HepG2 (cell line): ENCODE data around the gene SYNE3. TPM values are rescaled to one million over a fixed set of nuclear protein-coding genes. Genes with fewer than 3 reads are reported as not detected.

ENCODE experiments used
- ATF7-NPFF ChIP-seq: sonication (generic); formaldehyde crosslinking; IDR thresholded peaks from 2 replicates; pipeline ENCODE4 v1.8.1; 2023; ENCODE audit warnings: mild to moderate bottlenecking, low read depth, missing genetic modification reagents, moderate library complexity
- BHLHE40 ChIP-seq: IDR thresholded peaks from 2 replicates; pipeline ENCODE4 v1.6.1; 2011; ENCODE audit warnings: low read length, improper control_type of control experiment
- POLR2A ChIP-seq, 2 experiments: IDR thresholded peaks; 2 replicates each; pipeline ENCODE4 v1.6.1; 2011; ENCODE audit warnings: low read depth in 2 of 2, low read length in 2 of 2, mild to moderate bottlenecking in 1 of 2, moderate library complexity in 1 of 2; ENCODE audit not compliant: insufficient read depth in 1 of 2
- POLR2G ChIP-seq: fragments of 200-400 bp; formaldehyde crosslinking; IDR thresholded peaks from 2 replicates; pipeline ENCODE4 v1.6.1; 2018; ENCODE audit warnings: mild to moderate bottlenecking, low read depth, low read length, moderate library complexity
- TBX3 ChIP-seq: fragments of 450-650 bp; IDR thresholded peaks from 2 replicates; pipeline ENCODE4 v1.6.1; 2017; ENCODE audit warnings: antibody characterized with exemption, mild to moderate bottlenecking, inconsistent platforms, borderline replicate concordance
- ZNF207 ChIP-seq: fragments of 450-650 bp; IDR thresholded peaks from 2 replicates; pipeline ENCODE4 v1.6.1; 2016; ENCODE audit warnings: antibody characterized with exemption, borderline replicate concordance
- ZNF331 ChIP-seq: sonication (generic); formaldehyde crosslinking; IDR thresholded peaks from 2 replicates; pipeline ENCODE4 v1.4.0; 2020; ENCODE audit warnings: missing genetic modification reagents
- polyA plus RNA-seq, 8 experiments: library from polyadenylated mRNA; depleted of rRNA in 3 of 8; stranded (reverse) in 7 of 8; unstranded in 1 of 8; fragments of >200 nt; fragmentation: Illumina TruSeq in 4 of 8; extraction: Trizol in 4 of 8; gene quantifications; 2 replicates each; pipeline versions ENCODE4 v1.2.1 to v1.2.3, GENCODE V29; 2011 to 2016; ENCODE audit warnings: low read depth in 4 of 8, missing spikeins in 1 of 8, mixed read lengths in 1 of 8; ENCODE audit not compliant: insufficient read depth in 1 of 8
- total RNA-seq, 5 experiments: library from RNA; depleted of rRNA; stranded (reverse); fragments of >200 nt; fragmentation: Illumina TruSeq; extraction: Trizol; gene quantifications; 2 replicates each; pipeline ENCODE4 v1.2.3, GENCODE V29; 2016; ENCODE audit warnings: low read depth in 1 of 5
- TF ChIP-seq, protein P1 (sequence below): sonication (generic); formaldehyde crosslinking; IDR thresholded peaks from 2 replicates; pipeline ENCODE4 v1.5.0; 2020; ENCODE audit warnings: mild to moderate bottlenecking, missing genetic modification reagents, borderline replicate concordance
- TF ChIP-seq, protein P2 (sequence below): sonication (generic); formaldehyde crosslinking; conservative IDR thresholded peaks from 2 replicates; pipeline ENCODE4 v1.4.0; 2020; ENCODE audit warnings: missing genetic modification reagents
- TF ChIP-seq, protein P3 (sequence below): sonication (generic); formaldehyde crosslinking; IDR thresholded peaks from 2 replicates; pipeline ENCODE4 v1.8.0; 2022; ENCODE audit warnings: mild to moderate bottlenecking, missing genetic modification reagents; ENCODE audit not compliant: insufficient replicate concordance
- TF ChIP-seq, protein P4 (sequence below): sonication (generic); formaldehyde crosslinking; IDR thresholded peaks from 2 replicates; pipeline ENCODE4 v1.4.0; 2020; ENCODE audit warnings: missing genetic modification reagents
- TF ChIP-seq, protein P5 (sequence below): sonication (generic); formaldehyde crosslinking; IDR thresholded peaks from 2 replicates; pipeline ENCODE4 v1.9.0; 2021; ENCODE audit warnings: missing genetic modification reagents, borderline replicate concordance

Gene SYNE3
- total and polyA plus RNA-seq, 2 of the 13 experiments (the other 11 are each of a cell fraction or from before 2014, with no cell fraction given), result 7.8 to 8.0 TPM

DNA sequence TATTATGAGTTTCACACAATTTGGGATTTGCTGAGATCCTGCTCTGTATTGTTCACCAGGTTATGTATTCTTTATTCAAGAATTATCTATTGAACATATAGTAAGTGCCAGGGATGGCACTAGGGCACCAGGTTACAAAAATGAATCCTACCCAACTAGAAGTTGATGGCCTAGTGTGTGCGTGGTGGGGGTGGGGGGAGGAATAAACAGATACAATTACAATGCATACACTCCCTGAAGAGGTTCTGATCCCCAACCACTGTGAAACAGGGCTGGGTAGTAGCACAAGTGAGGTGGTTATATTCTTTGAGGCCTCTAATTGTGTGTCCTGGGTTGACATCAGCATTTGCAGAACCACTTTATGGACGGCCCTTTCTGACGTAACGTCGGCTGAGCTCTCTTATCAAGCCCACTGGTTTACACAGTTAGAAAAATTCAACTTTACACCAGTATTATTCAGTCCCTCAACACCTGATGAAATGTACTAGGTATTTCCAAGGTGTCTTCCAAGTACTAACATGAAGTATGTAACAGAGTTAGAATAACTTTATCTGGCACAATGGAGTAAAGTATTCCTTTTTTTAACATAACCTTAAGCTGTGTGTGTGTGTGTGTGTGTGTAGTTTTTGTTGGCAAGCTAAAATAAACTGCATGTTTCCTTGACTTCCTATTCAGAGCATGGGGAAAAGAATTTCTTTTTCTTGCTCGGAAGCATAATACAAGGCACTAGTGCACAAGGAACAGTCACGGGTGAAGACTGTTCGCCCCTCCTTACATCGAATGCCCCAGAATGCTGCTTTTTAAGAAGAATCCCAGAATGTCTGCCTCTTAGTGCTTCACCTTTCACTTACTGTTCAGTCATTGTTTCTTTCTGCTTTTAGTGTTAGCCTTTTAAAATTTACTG is 10.3 kb upstream of the SYNE3 start (continued):
- TF ChIP-seq, protein P1, sequence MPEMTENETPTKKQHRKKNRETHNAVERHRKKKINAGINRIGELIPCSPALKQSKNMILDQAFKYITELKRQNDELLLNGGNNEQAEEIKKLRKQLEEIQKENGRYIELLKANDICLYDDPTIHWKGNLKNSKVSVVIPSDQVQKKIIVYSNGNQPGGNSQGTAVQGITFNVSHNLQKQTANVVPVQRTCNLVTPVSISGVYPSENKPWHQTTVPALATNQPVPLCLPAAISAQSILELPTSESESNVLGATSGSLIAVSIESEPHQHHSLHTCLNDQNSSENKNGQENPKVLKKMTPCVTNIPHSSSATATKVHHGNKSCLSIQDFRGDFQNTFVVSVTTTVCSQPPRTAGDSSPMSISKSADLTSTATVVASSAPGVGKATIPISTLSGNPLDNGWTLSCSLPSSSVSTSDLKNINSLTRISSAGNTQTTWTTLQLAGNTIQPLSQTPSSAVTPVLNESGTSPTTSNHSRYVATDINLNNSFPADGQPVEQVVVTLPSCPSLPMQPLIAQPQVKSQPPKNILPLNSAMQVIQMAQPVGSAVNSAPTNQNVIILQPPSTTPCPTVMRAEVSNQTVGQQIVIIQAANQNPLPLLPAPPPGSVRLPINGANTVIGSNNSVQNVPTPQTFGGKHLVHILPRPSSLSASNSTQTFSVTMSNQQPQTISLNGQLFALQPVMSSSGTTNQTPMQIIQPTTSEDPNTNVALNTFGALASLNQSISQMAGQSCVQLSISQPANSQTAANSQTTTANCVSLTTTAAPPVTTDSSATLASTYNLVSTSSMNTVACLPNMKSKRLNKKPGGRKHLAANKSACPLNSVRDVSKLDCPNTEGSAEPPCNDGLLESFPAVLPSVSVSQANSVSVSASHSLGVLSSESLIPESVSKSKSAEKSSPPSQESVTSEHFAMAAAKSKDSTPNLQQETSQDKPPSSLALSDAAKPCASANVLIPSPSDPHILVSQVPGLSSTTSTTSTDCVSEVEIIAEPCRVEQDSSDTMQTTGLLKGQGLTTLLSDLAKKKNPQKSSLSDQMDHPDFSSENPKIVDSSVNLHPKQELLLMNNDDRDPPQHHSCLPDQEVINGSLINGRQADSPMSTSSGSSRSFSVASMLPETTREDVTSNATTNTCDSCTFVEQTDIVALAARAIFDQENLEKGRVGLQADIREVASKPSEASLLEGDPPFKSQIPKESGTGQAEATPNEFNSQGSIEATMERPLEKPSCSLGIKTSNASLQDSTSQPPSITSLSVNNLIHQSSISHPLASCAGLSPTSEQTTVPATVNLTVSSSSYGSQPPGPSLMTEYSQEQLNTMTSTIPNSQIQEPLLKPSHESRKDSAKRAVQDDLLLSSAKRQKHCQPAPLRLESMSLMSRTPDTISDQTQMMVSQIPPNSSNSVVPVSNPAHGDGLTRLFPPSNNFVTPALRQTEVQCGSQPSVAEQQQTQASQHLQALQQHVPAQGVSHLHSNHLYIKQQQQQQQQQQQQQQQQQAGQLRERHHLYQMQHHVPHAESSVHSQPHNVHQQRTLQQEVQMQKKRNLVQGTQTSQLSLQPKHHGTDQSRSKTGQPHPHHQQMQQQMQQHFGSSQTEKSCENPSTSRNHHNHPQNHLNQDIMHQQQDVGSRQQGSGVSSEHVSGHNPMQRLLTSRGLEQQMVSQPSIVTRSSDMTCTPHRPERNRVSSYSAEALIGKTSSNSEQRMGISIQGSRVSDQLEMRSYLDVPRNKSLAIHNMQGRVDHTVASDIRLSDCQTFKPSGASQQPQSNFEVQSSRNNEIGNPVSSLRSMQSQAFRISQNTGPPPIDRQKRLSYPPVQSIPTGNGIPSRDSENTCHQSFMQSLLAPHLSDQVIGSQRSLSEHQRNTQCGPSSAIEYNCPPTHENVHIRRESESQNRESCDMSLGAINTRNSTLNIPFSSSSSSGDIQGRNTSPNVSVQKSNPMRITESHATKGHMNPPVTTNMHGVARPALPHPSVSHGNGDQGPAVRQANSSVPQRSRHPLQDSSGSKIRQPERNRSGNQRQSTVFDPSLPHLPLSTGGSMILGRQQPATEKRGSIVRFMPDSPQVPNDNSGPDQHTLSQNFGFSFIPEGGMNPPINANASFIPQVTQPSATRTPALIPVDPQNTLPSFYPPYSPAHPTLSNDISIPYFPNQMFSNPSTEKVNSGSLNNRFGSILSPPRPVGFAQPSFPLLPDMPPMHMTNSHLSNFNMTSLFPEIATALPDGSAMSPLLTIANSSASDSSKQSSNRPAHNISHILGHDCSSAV (CRISPR knock-in tag), result no peak
- TF ChIP-seq ATF7-NPFF (CRISPR knock-in tag), result no peak
- TF ChIP-seq, protein P2, sequence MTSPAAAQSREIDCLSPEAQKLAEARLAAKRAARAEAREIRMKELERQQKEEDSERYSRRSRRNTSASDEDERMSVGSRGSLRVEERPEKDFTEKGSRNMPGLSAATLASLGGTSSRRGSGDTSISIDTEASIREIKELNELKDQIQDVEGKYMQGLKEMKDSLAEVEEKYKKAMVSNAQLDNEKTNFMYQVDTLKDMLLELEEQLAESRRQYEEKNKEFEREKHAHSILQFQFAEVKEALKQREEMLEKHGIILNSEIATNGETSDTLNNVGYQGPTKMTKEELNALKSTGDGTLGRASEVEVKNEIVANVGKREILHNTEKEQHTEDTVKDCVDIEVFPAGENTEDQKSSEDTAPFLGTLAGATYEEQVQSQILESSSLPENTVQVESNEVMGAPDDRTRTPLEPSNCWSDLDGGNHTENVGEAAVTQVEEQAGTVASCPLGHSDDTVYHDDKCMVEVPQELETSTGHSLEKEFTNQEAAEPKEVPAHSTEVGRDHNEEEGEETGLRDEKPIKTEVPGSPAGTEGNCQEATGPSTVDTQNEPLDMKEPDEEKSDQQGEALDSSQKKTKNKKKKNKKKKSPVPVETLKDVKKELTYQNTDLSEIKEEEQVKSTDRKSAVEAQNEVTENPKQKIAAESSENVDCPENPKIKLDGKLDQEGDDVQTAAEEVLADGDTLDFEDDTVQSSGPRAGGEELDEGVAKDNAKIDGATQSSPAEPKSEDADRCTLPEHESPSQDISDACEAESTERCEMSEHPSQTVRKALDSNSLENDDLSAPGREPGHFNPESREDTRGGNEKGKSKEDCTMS (CRISPR knock-in tag), result no peak
- no peak for TF ChIP-seq ZNF331 (CRISPR knock-in tag)
- TF ChIP-seq ZNF207, result no peak
- TF ChIP-seq BHLHE40, result no peak
- 0 out of 2 replicates have a peak, but pooled peaks have one; percentile 25 for TF ChIP-seq POLR2G
- TF ChIP-seq, protein P3, sequence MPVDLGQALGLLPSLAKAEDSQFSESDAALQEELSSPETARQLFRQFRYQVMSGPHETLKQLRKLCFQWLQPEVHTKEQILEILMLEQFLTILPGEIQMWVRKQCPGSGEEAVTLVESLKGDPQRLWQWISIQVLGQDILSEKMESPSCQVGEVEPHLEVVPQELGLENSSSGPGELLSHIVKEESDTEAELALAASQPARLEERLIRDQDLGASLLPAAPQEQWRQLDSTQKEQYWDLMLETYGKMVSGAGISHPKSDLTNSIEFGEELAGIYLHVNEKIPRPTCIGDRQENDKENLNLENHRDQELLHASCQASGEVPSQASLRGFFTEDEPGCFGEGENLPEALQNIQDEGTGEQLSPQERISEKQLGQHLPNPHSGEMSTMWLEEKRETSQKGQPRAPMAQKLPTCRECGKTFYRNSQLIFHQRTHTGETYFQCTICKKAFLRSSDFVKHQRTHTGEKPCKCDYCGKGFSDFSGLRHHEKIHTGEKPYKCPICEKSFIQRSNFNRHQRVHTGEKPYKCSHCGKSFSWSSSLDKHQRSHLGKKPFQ (CRISPR knock-in tag), result no peak
- TF ChIP-seq, protein P4, sequence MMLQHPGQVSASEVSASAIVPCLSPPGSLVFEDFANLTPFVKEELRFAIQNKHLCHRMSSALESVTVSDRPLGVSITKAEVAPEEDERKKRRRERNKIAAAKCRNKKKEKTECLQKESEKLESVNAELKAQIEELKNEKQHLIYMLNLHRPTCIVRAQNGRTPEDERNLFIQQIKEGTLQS (CRISPR knock-in tag), result no peak
- TF ChIP-seq, protein P5, sequence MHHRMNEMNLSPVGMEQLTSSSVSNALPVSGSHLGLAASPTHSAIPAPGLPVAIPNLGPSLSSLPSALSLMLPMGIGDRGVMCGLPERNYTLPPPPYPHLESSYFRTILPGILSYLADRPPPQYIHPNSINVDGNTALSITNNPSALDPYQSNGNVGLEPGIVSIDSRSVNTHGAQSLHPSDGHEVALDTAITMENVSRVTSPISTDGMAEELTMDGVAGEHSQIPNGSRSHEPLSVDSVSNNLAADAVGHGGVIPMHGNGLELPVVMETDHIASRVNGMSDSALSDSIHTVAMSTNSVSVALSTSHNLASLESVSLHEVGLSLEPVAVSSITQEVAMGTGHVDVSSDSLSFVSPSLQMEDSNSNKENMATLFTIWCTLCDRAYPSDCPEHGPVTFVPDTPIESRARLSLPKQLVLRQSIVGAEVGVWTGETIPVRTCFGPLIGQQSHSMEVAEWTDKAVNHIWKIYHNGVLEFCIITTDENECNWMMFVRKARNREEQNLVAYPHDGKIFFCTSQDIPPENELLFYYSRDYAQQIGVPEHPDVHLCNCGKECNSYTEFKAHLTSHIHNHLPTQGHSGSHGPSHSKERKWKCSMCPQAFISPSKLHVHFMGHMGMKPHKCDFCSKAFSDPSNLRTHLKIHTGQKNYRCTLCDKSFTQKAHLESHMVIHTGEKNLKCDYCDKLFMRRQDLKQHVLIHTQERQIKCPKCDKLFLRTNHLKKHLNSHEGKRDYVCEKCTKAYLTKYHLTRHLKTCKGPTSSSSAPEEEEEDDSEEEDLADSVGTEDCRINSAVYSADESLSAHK (CRISPR knock-in tag), result no peak
- 0 out of 4 replicates have a peak, but pooled peaks of 1 of the 2 experiments have one; percentile 24 for TF ChIP-seq POLR2A (IDR thresholded peaks at IDR 0.05; ENCODE audit: insufficient read depth in 1 of 2, low read depth in 2 of 2, low read length in 2 of 2)
- no peak for TF ChIP-seq TBX3
